NCI-H2171 treated with DMSO at 0.1 percent for 48 hours (cell line): Measurements from ENCODE around the gene TJP1.
"Not testable (repeated sequence)": the region's sequence is repeated elsewhere in the genome, so short reads cannot be mapped to it uniquely, and the experiment has no call there.

Experiments used
- DNase-seq: peaks from one replicate; lab custom pipeline; 2025; lab: John Stamatoyannopoulos, UW

The TJP1 gene

GRCh38 chr15:29838352-29839010 lies 16.2 kb upstream of the TJP1 start:
- DNase-seq, result no peak

- no peak for DNase-seq
Measured at GRCh38 chr15:29835301-29835700, 13.0 kb upstream of the TJP1 start.

DNA sequence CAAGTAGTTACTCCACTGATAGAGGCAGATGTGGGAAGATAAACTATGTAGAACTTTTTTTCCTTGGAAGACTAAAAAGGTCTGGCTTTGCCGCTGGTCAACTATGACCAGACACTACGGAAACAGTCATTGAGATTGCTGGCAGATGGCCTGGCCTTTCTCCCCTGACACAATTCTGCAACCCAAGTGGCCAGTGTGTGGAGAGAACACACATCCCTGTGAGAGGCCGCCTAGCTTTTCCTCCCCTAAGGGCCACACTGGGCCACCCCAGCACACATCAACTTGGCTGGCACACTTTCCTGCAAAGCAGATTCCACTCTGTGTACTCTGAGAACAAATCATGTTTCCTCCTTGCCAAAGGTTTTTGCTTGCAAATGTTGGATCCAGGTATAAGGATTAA lies 10.4 kb upstream of the TJP1 start:
- DNase-seq, result no peak

DNA sequence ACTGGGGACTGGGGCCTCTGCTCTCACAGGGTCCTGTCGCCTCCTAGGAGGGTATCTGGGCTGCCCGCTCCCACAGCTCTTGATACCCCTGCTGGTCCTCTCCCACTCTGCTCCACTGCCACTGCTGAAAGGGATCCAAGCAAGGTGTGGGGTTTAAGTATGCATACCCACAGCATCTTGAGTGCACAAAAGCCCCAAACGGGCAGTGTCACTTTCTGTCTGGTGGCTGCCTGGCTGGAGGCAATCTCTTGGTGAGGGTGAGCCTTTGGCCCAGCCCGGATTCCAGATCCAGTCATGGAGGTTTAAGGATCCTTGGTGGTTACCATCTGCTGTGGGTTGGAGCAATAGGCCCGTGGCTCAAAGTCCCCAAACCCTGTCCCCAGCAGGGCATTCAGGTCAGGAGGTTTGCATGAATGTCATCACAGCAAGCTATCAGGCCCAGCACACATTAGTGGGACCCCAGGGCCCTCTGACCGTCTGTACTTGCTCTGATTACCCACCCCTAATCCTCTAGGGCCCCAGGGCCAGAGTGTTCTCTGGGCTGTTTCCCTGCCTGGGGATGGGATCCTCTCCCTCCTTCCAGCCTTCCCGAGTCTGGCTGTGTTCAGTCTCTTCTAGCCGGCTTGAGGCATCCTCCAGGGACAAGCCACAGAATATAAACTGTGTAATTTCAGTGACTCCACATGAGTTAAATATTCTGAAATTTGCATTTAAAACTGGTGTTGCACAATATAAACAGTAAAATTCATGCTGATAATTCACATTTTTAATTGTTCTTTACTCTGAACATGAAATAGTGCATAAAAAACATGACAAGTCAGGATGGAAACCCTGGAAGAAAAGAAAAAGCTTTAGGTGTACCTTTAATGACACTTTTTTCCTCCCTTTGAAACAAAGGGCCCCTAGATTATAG lies 4.9 kb upstream of the TJP1 start:
- no peak for DNase-seq

- no peak for DNase-seq
Measured at GRCh38 chr15:29825227-29825626, 3.0 kb upstream of the TJP1 start.

DNA sequence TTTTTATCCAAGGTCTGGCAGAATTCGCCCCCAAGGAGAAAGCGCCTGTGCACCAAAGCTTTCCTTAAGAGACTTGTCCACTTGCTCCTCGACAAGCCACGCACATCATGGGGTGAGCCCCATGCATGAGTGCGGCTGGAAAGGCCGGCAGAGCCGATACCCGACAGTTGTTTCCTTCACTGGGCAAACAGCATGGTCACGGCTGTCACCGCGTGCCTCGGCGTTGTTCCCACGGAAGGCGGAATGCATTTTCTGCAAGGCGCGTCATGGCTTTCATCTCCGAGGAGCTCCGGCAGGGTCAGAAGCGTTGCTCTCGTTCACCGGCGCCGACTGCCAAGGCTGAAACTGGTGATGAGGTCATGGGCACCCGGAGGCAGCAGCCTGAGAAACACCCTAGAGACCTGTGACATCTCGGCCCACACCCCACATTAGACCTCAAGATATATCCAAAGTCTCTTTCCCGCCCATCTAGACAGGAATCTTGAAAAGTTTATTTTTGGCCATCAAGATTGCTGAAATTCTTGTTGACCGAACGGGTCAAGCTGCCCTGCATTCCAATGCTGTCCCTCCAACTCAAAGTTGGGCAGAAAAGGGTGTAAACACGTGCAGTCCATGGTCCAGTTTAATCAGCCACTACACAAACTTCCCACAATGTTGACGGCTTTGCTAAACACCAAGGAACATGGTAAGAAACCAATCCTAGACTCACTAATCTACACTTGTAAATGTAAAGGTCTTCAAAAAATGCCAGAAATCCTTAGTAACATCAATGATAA lies 604 bp upstream of the TJP1 start:
- no peak for DNase-seq

DNA sequence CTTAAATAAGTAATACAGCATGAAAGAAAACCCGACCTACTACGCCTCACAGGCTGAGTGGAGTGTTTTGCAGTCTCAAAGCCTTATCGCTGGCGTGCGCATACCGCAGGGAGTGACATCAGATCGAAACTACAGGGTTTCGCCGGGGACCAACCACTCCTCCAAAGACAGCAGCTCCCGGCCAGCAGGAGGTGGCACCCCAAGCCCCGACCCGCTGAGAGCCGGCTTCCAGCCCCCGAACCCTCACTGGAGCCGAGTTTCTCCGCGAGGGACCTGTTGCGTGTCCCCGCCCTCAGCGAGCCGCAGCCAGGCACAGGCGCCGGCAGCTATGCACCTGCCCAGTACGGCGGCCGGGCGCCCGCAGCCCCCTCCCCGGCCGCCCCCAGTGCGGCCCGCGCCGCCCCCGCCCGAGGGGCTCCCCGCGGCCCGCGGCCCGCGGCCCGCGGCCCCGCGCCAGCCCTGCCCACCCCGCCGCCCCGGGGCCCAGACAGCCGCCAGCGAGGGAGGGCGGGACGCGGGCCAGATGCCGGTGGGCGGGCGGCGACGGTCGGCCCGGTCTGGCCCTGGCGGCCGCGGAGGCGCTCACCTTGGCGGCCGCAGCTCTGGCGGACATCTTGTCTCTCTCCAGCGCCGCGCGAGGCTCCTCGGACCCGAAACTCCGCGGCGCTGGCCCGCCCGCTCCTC lies 710 bp downstream of the TJP1 start:
- peak; percentile 54 for DNase-seq

- DNase-seq, result no peak
Measured at GRCh38 chr15:29820394-29821154, 1.7 kb downstream of the TJP1 start.

- no peak for DNase-seq
Measured at GRCh38 chr15:29819979-29820378, 2.3 kb downstream of the TJP1 start.

- no peak for DNase-seq
Measured at GRCh38 chr15:29818141-29818540, 4.1 kb downstream of the TJP1 start.

- not testable (repeated sequence) for DNase-seq
Measured at GRCh38 chr15:29817455-29817854, 4.8 kb downstream of the TJP1 start.

DNA sequence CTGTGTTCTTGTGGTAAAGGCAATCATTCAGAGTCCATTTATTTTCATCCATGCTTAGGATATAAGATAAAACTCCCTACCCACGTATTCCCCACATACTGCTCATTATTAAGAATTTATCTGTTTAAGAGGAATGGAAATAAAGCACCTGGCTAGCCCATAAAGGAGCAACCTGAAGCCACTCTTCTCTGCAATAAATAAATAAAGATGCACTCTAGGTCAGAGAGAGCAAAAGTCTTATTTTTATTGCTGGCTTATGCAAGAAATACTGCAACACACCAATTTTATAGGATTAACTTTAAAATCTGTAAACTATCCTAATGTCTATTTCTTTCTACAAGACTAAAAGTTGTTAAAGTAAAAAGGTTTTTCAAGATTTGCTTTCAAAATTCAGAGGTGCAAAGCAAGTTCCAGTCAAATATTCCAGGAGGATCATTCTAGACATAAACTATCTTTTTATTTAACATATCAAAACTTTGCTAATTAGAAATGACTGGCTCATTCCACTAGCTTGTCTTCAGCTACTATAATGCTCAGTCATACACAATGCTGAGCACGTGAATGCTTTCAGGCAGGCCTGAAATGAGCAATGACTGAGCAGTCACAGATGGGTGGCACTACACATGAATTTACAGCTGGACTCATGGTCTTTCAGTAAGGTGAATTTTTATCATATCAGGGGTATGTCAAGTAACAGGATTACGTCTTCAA lies 7.1 kb downstream of the TJP1 start:
- peak; percentile 67 for DNase-seq

GRCh38 chr15:29813009-29813408 lies 9.3 kb downstream of the TJP1 start:
- DNase-seq, result no peak

GRCh38 chr15:29812384-29812694 lies 9.9 kb downstream of the TJP1 start:
- no peak for DNase-seq

DNA sequence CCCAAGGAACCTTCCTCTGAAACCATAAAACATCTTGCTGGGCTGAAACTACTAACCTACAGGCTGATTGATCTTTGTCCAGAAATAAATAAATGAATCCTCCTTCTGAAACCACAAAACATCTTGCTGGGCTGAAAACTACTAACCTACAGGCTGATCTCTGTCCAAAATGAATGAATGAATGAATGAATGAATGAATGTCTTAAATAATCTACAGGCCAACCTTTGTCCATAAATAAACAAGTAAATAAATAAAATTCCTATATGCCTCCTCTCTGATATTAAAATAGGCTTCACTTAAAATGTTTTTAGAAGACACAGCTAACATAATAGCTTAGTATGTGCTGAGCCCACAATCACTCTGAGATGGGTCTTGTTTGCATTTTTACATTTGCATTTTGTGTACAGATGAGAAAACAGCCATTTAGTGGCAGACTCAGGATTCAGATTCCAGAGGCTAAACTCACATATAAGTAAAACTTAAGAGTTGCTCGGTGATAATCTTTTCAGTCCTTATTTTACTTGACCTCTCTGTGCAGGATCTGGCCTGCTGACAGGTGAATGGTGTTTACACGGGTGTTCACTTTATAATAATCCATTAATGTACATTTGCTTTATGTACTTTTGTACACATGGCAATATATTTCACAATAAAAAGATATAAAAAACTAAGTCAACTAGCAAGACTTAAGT lies 10.4 kb downstream of the TJP1 start:
- no peak for DNase-seq

GRCh38 chr15:29805708-29806104 lies 16.6 kb downstream of the TJP1 start:
- no peak for DNase-seq

- DNase-seq, result no peak
Measured at GRCh38 chr15:29805043-29805707, 17.1 kb downstream of the TJP1 start.

GRCh38 chr15:29802411-29802810 lies 19.9 kb downstream of the TJP1 start:
- no peak for DNase-seq

- no peak for DNase-seq
Measured at GRCh38 chr15:29800491-29801366, 21.5 kb downstream of the TJP1 start.
